Uterus (tissue), 2 donors: Measurements from ENCODE around the gene SAP25.
"Not testable (repeated sequence)": the region's sequence is repeated elsewhere in the genome, so short reads cannot be mapped to it uniquely, and the experiment has no call there.

Experiments
- POLR2A ChIP-seq, 2 donors: fragments of 450-650 bp; IDR thresholded peaks; one replicate each; pipeline ENCODE4 v1.6.1; 2016; ENCODE audit warnings: antibody characterized with exemption in 2 of 2, mild to moderate bottlenecking in 1 of 2, moderate library complexity in 1 of 2
- TF ChIP-seq, protein P1 (sequence below), 4 experiments: fragments of 200-600 bp in 2 of 4; fragments of 450-650 bp in 2 of 4; sonication (generic) in 2 of 4; IDR thresholded peaks; one replicate each; pipeline ENCODE4 v1.5.1; 2016 to 2019; ENCODE audit warnings: antibody characterized with exemption in 4 of 4, mild to moderate bottlenecking in 2 of 4, moderate library complexity in 1 of 4

GRCh38 chr7:100535982-100536381, 37.7 kb downstream of the SAP25 start:
- TF ChIP-seq, protein P1, sequence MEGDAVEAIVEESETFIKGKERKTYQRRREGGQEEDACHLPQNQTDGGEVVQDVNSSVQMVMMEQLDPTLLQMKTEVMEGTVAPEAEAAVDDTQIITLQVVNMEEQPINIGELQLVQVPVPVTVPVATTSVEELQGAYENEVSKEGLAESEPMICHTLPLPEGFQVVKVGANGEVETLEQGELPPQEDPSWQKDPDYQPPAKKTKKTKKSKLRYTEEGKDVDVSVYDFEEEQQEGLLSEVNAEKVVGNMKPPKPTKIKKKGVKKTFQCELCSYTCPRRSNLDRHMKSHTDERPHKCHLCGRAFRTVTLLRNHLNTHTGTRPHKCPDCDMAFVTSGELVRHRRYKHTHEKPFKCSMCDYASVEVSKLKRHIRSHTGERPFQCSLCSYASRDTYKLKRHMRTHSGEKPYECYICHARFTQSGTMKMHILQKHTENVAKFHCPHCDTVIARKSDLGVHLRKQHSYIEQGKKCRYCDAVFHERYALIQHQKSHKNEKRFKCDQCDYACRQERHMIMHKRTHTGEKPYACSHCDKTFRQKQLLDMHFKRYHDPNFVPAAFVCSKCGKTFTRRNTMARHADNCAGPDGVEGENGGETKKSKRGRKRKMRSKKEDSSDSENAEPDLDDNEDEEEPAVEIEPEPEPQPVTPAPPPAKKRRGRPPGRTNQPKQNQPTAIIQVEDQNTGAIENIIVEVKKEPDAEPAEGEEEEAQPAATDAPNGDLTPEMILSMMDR (IDR thresholded peaks at IDR 0.05) = not testable (repeated sequence)
- TF ChIP-seq POLR2A (IDR thresholded peaks at IDR 0.05) = not testable (repeated sequence)
